ENCODE measurements around the gene TIMM44. TPM values are rescaled to one million over a fixed set of nuclear protein-coding genes. Genes with fewer than 3 reads are reported as not detected.

Gene TIMM44
- total and polyA plus RNA-seq, 2 of the 8 experiments (the other 6 are each of a cell fraction or from before 2014, with no cell fraction given) = 131 to 150 TPM

- TF ChIP-seq SP4 (IDR thresholded peaks at IDR 0.05; ENCODE audit: low read length) (no peak), BACH1 (IDR thresholded peaks at IDR 0.05; ENCODE audit: low read length) (no peak), CEBPB (IDR thresholded peaks at IDR 0.05; ENCODE audit: low read depth, low read length) (no peak), SIRT6 (IDR thresholded peaks at IDR 0.05; ENCODE audit: low read length) (no peak), SP2 (IDR thresholded peaks at IDR 0.05; ENCODE audit: low read length) (no peak), RNF2 (IDR thresholded peaks at IDR 0.05; ENCODE audit: borderline replicate concordance, low read depth, low read length, missing control alignments, poor library complexity, severe bottlenecking) (no peak), BCL11A (IDR thresholded peaks at IDR 0.05; ENCODE audit: low read depth in 2 of 2, low read length in 2 of 2) (no peak), HDAC6 (IDR thresholded peaks at IDR 0.05; ENCODE audit: low read depth, low read length) (no peak)
Observed at GRCh38 chr19:7918615-7919421, 24.6 kb downstream of the TIMM44 start (continued).
